ENCODE results near the gene PCDHGC5. TPM values are rescaled to one million over a fixed set of nuclear protein-coding genes. Genes with fewer than 3 reads are reported as not detected.

PCDHGC5 gene
- 1 to 10 TPM in 1 of 2 donors, under 1 TPM in 1; 0.71 to 1.8 TPM for total RNA-seq
- 1.7 TPM for polyA plus RNA-seq (2013, experiment 1 of 2)
- 1.9 TPM for polyA plus RNA-seq (2013, experiment 2 of 2)
- long read RNA-seq, experiment 1, partial matches to known transcripts, result 0 of 16 reads
- long read RNA-seq, experiment 1, other reads (novel, unspliced or antisense), result 16 of 16 reads
- long read RNA-seq, experiment 2, result 0 reads
- long read RNA-seq, experiment 3, partial matches to known transcripts, result 2 of 3 reads
- long read RNA-seq, experiment 3, other reads (novel, unspliced or antisense), result 1 of 3 reads
- long read RNA-seq, experiment 4, partial matches to known transcripts, result 1 of 11 reads
- long read RNA-seq, experiment 4, other reads (novel, unspliced or antisense), result 10 of 11 reads

- Histone ChIP-seq H3K36me3 (ENCODE audit: control insufficient read depth, insufficient read depth, low read length) (no peaks in the 10 kb centered on the region), H3K27ac (ENCODE audit: low read depth, low read length) (no peak within 1 kb of the TSS), H3K4me3 (ENCODE audit: low read length) (no peak within 1 kb of the TSS), H3K9ac (ENCODE audit: extremely low read depth, low read length, poor library complexity, severe bottlenecking) (no peak within 1 kb of the TSS), H3K4me1 (ENCODE audit: control insufficient read depth, insufficient read depth, low read length) (peaks cover 6% of the 10 kb centered on the region), H3K27me3 (ENCODE audit: control insufficient read depth, insufficient read depth, low read length, poor library complexity, severe bottlenecking) (peaks cover 14% of the 10 kb centered on the region), H3K9me3 (ENCODE audit: control insufficient read depth, low read length) (no peaks in the 10 kb centered on the region)
- WGBS, 2 experiments (ENCODE audit: insufficient coverage in 1 of 2, insufficient read length in 1 of 2), result 72 to 79% methylated on average over 11 to 14 of the region's 14 CpGs
- peaks cover 19% of the 10 kb centered on the region for H3K4me1 Mint-ChIP-seq
- no peak within 1 kb of the TSS for H3K27ac Mint-ChIP-seq
- H3K36me3 Mint-ChIP-seq (ENCODE audit: low read depth), result peaks cover 22% of the 10 kb centered on the region
- no peak within 1 kb of the TSS for H3K4me3 Mint-ChIP-seq
- peak; percentile 63 for DNase-seq
- TF ChIP-seq CTCF (conservative IDR thresholded peaks at IDR 0.05), result no peak
- H3K27me3 Mint-ChIP-seq (ENCODE audit: insufficient read depth), result peaks cover 88% of the 10 kb centered on the region
- no peaks in the 10 kb centered on the region for H3K9me3 Mint-ChIP-seq
These were observed at the start of gene PCDHGC5 for GRCh38 chr5:141488591-141489561. Gene PCDHGC5 (plus strand): TSS chr5:141489081. CDS start chr5:141489241, 160 bp downstream.

GRCh38 chr5:141439411-141440141 is 49.3 kb upstream of the PCDHGC5 start:
- Histone ChIP-seq H3K27me3 (ENCODE audit: control insufficient read depth, insufficient read depth, low read length, poor library complexity, severe bottlenecking) (no peaks in the 10 kb centered on the region), H3K4me3 (ENCODE audit: low read length) (no peak overlapping the region), H3K4me1 (ENCODE audit: control insufficient read depth, insufficient read depth, low read length) (no peaks in the 10 kb centered on the region), H3K9ac (ENCODE audit: extremely low read depth, low read length, poor library complexity, severe bottlenecking) (no peak overlapping the region), H3K9me3 (ENCODE audit: control insufficient read depth, low read length) (peaks cover 9% of the 10 kb centered on the region), H3K36me3 (ENCODE audit: control insufficient read depth, insufficient read depth, low read length) (no peaks in the 10 kb centered on the region), H3K27ac (ENCODE audit: low read depth, low read length) (no peak overlapping the region)
- H3K27me3 Mint-ChIP-seq (ENCODE audit: insufficient read depth), result no peaks in the 10 kb centered on the region
- peaks cover 16% of the 10 kb centered on the region for H3K36me3 Mint-ChIP-seq (ENCODE audit: low read depth)
- no peak for TF ChIP-seq CTCF (conservative IDR thresholded peaks at IDR 0.05)
- H3K4me3 Mint-ChIP-seq, result no peak overlapping the region
- no peak for DNase-seq
- H3K4me1 Mint-ChIP-seq, result no peaks in the 10 kb centered on the region
- WGBS, 2 experiments (ENCODE audit: insufficient coverage in 1 of 2, insufficient read length in 1 of 2), result 90 to 92% methylated on average over 8 to 10 of the region's 10 CpGs
- H3K9me3 Mint-ChIP-seq, result peaks cover 5% of the 10 kb centered on the region
- no peak overlapping the region for H3K27ac Mint-ChIP-seq

GRCh38 chr5:141440341-141440740 is 48.5 kb upstream of the PCDHGC5 start:
- H3K36me3 ChIP-seq (ENCODE audit: control insufficient read depth, insufficient read depth, low read length), result no peaks in the 10 kb centered on the region
- no peak overlapping the region for H3K9ac ChIP-seq (ENCODE audit: extremely low read depth, low read length, poor library complexity, severe bottlenecking)
- TF ChIP-seq CTCF (conservative IDR thresholded peaks at IDR 0.05), result no peak
- DNase-seq, result no peak
- no peaks in the 10 kb centered on the region for H3K27me3 ChIP-seq (ENCODE audit: control insufficient read depth, insufficient read depth, low read length, poor library complexity, severe bottlenecking)
- peaks cover 16% of the 10 kb centered on the region for H3K36me3 Mint-ChIP-seq (ENCODE audit: low read depth)
- H3K27me3 Mint-ChIP-seq (ENCODE audit: insufficient read depth), result no peaks in the 10 kb centered on the region
- H3K4me1 ChIP-seq (ENCODE audit: control insufficient read depth, insufficient read depth, low read length), result no peaks in the 10 kb centered on the region
- H3K4me3 Mint-ChIP-seq, result no peak overlapping the region
- no peak overlapping the region for H3K4me3 ChIP-seq (ENCODE audit: low read length)
- no peaks in the 10 kb centered on the region for H3K4me1 Mint-ChIP-seq
- 90 to 91% methylated on average over 8 to 9 of the region's 9 CpGs for WGBS, 2 experiments (ENCODE audit: insufficient coverage in 1 of 2, insufficient read length in 1 of 2)
- H3K27ac Mint-ChIP-seq, result no peak overlapping the region
- no peak overlapping the region for H3K27ac ChIP-seq (ENCODE audit: low read depth, low read length)
- peaks cover 3% of the 10 kb centered on the region for H3K9me3 Mint-ChIP-seq
- peaks cover 3% of the 10 kb centered on the region for H3K9me3 ChIP-seq (ENCODE audit: control insufficient read depth, low read length)
